NCI-H82 (cell line): ENCODE measurements around the gene SLCO1C1.
"Not testable (repeated sequence)": the region's sequence is repeated elsewhere in the genome, so short reads cannot be mapped to it uniquely, and the experiment has no call there.

Experiments
- DNase-seq: peaks from one replicate; lab custom pipeline; 2025; lab: John Stamatoyannopoulos, UW

SLCO1C1 gene, protein sequence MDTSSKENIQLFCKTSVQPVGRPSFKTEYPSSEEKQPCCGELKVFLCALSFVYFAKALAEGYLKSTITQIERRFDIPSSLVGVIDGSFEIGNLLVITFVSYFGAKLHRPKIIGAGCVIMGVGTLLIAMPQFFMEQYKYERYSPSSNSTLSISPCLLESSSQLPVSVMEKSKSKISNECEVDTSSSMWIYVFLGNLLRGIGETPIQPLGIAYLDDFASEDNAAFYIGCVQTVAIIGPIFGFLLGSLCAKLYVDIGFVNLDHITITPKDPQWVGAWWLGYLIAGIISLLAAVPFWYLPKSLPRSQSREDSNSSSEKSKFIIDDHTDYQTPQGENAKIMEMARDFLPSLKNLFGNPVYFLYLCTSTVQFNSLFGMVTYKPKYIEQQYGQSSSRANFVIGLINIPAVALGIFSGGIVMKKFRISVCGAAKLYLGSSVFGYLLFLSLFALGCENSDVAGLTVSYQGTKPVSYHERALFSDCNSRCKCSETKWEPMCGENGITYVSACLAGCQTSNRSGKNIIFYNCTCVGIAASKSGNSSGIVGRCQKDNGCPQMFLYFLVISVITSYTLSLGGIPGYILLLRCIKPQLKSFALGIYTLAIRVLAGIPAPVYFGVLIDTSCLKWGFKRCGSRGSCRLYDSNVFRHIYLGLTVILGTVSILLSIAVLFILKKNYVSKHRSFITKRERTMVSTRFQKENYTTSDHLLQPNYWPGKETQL

DNA sequence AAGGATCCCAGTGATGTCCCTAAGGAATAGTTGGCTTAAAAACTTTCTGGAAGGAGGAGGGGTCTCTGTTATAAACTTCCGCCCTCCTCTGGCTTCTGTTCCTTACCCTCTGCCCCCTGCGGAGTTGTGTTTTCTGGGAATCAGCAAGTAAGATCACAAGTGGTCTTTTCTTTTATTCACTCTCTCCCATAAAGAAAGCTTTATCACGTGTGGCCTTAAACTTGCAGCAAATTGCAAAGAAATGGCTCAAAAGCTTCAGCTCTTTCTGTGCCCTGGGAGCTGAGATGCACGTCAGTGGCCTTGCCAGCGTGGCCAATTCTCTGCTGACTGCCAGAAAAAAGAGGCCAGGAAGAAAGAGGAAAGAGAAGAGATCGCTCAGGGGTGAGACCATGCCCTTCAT lies at the start of gene SLCO1C1:
Gene SLCO1C1, plus strand, starts transcription at position 101 of the 400 bp plus-strand sequence. CDS start 4,245 bp downstream, outside the sequence.
- no peak for DNase-seq

DNA sequence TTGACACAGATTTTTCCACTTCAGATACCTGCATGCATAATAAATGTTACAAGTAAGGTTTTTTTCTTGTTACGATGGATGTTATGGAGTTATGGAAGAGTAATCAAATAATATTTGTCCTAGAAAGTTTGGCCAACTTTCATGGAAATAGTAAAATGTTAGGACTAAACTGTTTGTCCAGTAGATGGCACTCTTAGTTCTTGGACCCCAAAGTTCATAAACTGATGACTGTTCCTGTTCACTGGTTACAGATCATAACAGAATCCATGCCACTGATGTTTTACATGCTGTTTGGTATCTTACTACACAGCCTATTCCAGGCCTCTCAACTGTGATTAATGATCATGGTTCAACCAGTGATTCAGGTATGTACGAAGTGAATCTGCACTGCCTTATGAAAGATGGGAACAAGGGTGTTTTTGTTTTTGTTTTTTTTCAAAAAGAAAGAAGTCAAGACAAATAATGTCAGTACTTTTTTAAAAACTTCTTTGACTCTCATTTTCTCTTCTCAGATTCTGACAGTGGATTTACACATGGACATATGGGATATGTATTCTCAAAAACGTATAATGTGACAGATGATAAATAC lies 48.8 kb upstream of the SLCO1C1 start:
- peak; percentile 80 for DNase-seq

DNA sequence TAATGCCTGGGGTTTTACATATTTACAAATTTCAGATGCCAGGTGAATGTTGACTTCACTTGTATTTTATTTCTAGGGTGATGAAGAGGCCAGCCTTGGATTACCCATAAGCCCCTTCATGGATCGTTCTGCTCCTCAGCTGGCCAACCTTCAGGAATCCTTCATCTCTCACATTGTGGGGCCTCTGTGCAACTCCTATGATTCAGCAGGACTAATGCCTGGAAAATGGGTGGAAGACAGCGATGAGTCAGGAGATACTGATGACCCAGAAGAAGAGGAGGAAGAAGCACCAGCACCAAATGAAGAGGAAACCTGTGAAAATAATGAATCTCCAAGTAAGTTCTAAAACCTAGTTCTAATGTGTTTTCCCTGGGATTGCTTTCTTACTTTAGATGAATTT lies 41.3 kb upstream of the SLCO1C1 start:
- DNase-seq = no peak

DNA sequence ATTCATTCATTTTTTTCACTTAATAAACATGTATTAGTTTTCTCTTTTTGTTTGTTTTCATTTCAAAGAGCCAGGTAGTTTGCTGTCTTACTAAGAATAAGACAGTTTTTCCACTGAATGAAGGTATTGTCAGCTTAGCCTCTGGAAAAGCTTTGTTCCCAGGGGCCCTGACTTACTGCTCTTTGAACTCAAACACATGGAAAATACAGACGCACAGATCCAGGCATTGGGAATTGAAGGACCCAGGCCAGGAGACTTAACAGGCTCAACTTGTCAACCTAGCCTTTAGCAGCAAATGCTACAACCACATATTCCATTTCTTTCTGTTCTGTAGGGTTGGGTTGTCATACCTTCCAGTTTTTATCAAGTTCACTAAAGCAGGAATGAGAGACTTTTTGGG lies 38.5 kb upstream of the SLCO1C1 start:
- DNase-seq = peak; percentile 25

DNA sequence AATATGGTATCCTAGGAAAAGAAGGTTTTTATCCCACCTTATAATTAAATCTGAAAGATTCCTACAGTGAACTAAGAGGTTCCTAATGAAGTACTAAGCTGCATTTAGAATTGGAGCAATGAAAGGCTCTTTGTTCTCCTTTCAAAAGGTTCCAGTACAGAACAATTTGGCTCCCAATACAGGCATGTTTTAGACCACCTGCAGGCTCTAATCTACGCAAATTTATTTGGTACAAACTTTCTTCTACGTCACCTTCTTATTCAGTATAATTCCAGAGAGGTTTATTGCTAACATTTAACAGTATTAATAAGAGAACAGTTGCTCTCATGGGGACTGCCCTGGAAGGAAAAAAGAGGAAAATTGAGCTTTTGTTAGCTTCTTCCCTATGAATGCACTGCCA lies 37.6 kb upstream of the SLCO1C1 start:
- no peak for DNase-seq

DNA sequence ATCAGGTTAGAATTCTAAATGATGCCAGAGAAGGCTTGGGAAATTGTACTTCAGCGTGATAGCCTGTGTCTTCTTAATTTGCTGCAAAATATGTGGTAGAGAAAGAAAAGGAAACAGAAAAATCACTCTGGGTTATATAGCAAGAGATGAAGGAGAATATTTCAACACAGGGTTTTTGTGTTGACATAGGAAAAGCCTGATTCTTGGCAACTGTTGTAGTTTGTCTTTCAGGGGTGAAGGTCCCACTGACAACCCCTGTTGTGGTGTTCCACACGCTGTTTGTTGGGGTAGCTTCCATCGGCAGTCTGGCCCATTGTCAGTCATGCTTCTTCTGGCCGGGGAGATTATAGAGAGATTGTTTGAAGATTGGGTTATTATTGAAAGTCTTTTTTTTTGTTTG lies 13.8 kb upstream of the SLCO1C1 start:
- no peak for DNase-seq

DNA sequence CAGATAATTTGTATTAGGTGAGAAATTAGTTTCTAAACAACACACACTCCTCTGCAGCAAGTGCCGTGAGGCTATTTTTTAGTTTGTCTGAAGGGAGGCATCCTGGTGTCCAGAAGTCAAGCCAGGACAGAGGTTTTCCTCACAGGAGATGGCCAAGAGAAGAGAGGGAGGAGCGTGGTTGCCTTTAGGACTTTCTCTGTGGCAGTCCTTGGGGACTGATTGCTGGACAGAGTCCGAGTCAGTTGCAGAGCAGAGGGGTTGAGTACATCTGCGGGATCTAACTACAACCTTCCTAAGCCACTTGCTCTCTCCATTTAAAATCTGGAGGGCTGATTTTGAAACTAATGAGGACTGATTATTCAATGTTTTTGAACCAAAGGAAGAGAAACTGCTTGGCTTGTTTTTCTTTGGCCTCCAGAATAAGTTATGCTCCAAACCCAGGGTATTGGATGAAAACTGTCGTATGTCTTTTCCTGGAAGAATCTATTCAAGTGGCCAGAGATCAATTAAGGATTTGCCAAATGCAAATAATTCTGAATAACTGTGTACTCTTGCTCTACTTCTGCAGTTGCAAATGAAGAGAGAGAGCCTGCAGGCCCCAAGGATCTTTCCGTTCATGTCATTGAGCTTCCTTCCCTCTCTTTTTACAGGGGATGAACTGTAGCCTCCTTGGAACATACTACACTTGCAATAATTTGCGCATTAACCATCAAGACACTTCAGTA lies 1.2 kb downstream of the SLCO1C1 start:
- DNase-seq = no peak

DNA sequence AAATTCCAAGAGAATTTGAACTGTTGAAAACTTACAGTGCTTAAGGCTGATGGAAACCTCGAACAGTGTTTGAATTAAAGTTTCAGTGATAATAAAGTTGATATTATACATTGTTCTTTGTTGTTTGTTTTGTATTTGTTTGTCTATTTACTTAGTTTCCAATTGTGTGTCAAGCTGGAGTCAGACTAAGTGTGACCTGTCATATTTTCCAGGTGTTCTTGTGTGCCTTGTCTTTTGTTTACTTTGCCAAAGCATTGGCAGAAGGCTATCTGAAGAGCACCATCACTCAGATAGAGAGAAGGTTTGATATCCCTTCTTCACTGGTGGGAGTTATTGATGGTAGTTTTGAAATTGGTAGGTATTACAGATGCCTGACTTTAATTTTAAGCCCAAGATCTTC lies 6.0 kb downstream of the SLCO1C1 start:
- no peak for DNase-seq

DNA sequence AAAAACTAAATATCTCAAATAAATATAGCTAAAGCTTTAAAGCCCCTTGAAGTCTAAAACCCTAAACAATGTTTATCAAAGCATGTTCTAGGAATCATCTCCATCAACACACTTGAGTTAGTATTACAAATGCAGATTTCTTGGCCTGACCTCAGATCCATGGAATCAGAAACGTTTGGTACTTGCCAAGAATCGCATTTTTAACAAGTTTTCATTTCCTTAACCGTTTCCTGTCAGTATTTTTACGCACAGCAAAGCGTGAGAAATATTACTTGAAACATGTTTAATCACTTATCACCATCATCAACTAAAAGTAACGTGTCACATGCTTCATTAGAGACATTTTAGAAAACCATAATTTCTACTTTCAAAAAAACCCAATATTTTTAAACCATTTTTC lies 9.7 kb downstream of the SLCO1C1 start:
- no peak for DNase-seq

DNA sequence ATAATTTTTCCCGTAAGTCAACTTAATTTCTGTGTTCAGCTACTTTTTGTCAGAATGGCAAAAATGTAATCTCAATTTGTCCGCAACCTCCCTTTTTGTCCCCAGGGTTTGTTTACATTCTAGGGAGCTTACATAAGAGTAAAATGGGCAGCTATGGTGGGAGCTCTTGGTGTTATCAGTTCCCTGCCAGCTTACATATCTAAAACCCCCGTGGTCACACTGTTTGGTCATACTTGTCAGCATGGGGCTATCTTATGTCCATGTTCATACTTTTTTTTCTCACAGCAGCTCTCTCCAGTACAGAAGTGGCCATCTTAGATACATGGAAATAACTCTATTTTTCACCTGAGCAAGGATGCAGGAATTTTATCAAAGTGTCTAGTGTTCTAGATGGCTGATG lies 16.7 kb downstream of the SLCO1C1 start:
- DNase-seq = no peak

DNA sequence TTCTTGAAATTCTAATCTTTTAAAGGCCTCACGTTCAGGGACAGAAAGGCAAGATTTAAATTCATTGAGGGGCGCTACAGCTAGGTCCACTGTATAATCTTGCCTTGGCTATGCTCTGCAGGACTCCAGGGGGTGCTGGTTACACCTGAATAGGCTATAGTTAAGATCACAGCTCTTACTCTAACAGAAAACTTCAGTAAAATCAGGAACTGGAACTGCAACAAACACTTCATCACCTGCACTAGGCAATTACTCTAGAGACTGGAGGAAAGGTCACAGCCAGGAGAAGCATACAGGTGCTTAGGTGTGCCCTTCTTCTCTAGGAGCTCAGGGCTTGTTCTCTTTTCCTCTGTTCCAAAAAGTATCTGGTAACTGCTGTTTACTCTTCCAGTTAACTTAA lies 20.9 kb downstream of the SLCO1C1 start:
- DNase-seq = peak; percentile 23

DNA sequence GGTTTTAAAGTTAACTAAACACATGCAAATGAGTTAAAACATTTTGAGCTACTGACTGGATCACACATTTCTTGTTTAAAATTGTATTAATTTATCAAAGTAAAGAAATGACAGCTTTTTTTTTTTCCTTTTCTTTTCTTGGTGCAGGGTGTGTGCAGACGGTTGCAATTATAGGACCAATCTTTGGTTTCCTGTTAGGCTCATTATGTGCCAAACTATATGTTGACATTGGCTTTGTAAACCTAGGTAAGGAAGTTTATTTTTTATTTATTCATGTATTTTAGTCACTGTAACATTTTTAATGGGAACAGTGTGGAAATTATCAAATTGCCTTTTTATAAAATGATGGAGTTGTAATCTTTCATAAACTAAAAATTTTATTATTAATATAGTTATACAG lies 21.9 kb downstream of the SLCO1C1 start:
- no peak for DNase-seq

DNA sequence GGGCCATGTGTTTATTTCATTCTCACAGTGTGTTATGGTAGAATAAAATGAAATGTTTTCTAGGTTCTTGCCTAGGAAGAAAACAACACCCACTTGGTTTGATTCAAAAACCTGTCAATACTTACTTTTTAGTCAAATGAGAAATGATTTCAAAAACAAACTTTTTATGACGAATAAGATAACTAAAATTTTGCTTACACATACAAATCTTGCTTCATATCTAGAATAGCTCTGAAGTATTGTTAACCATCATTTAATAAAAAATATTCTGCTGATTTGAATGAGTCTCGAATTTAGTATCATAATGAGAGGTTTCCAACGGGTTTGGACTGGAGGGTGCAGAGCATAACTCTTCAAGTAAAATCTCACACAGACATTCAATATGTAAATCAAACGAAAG lies 23.2 kb downstream of the SLCO1C1 start:
- DNase-seq = no peak

DNA sequence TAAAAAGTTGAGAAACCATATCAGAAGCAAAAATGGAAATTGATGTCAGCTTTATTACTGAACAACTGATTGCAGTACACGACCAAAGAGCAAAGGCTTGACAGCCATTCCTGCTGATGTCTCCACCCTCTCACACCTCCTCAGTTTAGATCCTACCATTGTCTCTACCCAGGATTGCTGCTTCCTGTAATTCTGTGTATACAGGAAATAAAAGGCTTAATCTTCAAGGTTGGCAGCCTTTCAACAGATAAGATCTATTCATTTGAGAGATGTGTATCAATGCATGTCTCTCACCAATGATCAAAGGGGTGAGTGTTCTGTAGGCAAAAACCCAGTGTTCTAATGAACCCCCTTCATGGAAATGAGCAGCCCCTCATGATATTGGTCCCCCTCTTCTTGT lies 27.0 kb downstream of the SLCO1C1 start:
- DNase-seq = no peak

DNA sequence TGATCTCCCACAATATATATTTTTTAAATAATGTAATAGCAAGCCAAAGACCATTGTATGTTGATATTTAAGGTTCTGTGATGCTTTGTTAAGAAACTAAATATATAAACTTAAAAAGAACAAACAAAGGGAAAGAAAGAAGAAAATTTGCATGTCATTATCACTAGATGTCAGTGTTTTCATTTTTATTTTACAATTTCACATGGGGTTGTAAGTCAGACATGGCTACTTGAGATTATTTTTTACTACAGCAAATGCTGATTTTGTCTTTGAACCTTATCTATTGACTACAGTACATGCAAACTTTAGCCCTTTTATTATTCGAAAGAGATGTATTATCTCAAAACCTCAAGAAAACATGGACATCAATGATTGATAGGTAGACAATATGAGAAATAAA lies 36.1 kb downstream of the SLCO1C1 start:
- DNase-seq = no peak

DNA sequence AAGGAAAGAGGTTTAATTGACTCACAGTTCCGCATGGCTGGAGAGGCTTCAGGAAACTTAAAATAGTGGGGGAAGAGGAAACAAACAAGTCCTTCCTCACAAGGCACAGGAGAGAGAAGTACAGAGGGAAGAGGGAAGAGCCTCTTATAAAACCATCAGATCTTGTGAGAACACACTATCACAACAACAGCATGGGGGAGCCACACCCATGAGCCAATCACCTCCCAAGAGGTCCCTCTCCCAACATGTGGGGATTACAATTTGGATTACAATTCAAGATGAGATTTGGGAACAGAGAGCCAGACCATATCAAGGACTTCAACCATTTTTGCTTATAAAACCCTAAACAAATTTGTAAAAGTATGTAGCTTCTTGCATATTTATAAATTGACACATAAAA lies 45.8 kb downstream of the SLCO1C1 start:
- DNase-seq = peak; percentile 61

DNA sequence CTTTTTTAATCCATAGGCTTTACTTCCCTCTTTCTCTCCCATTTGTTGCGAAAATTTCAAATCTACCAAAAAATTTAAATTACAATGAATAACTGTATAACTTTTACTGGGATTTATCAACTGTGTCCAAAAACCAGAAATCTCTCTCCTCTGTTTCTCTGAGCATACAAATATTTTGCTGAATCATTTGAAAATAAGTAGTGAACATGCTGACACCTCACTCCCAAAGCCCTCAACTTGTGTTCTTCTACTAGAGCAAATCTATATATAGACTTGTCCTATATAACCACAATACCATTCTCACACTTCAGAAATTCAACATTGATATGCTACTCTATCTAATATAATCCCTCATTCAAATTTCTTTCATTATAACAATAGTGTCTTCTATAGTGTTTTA lies 53.1 kb downstream of the SLCO1C1 start:
- no peak for DNase-seq

DNA sequence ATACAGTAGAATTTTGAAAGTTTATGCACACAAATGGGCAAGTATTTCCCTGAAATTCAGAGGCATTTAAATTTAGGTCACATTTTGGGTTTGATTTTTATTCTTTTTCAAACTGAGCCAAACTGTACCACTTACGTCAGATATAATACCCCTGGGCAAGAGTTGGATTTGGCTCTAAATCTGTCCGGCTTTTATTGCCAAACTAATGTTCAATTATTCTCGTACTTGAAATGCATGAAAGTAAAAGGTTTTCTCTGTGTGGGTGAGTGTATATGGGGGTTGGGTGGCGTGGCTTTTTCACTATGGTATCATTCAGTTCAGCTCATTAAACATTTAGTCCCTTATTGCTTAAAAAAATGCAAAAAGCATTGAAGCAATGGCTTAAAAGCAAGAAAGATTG lies 55.9 kb downstream of the SLCO1C1 start:
- DNase-seq = no peak

DNA sequence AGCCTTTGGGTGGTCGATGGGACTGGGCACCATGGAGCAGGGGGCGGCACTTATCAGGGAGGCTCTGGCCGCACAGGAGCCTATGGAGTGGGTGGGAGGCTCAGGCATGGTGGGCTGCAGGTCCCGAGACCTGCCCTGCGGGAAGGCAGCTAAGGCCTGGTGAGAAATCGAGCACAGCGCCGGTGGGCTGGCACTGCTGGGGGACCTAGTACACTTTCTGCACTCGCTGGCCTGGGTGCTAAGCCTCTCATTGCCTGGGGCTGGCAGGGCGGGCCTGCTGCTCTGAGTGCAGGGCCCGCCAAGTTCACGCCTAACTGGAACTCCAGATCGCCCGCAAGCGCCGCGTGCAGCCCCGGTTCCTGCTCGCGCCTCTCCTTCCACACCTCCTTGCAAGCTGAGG lies 82.3 kb downstream of the SLCO1C1 start:
- no peak for DNase-seq

DNA sequence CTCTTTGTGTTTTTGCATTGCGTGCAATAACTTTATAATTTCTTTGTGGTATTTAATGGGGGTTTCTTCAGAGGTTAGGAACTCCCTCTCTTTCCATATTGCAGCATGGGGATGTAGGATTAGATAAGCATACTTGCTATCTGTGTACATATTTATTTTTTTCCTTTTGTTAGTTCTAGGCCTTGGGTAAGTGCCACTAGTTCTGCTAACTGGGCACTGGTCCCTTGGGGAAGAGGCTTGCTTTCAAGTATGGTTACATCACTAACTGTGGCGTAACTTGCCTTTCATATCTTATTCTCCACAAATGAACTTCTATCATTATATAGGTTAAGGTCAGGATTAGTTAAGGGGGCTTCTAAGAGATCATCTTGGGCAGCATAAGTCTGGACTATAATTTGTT lies 83.8 kb downstream of the SLCO1C1 start:
- no peak for DNase-seq

DNA sequence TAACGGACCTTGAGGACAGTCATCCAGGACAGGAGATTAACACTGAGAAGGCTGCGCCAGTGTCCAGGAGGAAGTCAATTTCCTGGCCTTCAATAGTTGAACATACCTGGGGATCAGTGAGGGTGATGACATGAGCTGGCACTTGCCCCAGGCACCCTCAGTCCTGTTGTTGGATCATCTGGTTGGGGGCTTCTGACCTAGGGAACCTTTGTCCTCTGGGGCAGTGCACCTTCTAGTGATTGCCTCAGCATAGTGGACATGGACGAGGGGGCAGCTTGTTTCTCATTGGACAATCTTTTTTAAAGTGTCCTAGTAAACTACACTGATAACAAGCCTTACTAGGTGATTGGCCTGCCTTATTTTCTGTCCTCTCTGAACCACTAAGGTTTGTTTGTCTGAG lies 84.8 kb downstream of the SLCO1C1 start:
- DNase-seq = not testable (repeated sequence)

DNA sequence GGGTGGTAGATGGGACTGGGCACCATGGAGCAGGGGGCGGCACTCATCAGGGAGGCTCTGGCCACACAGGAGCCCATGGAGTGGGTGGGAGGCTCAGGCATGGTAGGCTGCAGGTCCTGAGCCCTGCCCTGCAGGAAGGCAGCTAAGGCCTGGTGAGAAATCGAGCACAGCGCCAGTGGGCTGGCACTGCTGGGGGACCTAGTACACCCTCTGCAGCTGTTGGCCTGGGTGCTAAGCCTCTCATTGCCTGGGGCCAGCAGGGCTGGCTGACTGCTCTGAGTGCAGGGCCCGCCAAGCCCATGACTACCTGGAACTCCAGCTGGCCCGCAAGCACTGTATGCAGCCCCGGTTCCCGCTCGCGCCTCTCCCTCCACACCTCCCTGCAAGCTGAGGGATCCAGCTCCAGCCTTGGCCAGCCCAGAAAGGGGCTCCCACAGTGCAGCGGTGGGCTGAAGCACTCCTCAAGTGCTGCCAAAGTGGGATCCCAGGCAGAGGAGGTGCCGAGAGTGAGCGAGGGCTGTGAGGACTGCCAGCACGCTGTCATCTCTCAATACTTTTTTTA lies 88.7 kb downstream of the SLCO1C1 start:
- not testable (repeated sequence) for DNase-seq
